GM21526 (cell line): ENCODE results near the gene MECR.

Experiments used
- ATAC-seq: cut with Tn5 transposase; IDR thresholded peaks from one replicate; pipeline ENCODE4 v1.9.1; 2021; ENCODE audit warnings: moderate library complexity; ENCODE audit not compliant: unreplicated experiment, low FRiP score

The MECR gene

DNA sequence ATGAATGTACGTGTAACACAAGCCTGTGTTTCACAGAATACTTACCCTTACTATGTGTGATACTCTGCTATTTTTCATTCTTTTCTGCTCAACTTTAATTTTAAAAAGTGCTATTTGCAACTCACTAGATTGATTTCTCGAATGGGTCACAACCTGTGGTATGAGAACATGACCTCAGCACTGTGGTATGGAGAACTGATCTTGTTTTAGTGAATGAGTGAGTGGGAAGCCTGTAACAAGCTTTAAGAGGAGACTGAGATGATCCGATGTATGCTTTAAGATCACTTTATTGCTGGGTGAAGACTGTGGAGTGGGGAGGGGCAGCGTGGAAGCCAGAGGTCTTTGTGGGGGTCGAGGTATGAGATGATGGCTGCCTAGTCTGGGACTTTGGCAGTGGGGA, 21.6 kb downstream of the MECR start:
- no peak for ATAC-seq

DNA sequence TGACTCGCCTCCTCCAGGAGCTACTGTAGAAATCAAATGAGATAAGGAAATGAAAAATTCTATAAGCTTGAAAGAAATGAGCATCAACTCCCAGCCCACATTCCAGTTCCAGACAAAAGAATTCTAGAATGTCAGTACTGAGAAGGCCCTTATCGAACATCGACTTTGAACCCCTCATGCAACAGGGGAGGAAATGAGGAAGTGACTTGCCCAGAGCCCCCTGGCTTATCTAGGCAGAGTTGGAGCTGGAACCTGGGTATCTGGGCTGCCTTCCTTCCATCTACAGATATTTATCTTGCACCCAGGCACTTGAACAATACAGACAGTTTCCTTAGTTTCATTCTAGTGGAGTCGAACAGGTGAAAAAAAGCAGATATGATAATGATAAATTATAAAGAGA, 22.3 kb downstream of the MECR start:
- no peak for ATAC-seq

DNA sequence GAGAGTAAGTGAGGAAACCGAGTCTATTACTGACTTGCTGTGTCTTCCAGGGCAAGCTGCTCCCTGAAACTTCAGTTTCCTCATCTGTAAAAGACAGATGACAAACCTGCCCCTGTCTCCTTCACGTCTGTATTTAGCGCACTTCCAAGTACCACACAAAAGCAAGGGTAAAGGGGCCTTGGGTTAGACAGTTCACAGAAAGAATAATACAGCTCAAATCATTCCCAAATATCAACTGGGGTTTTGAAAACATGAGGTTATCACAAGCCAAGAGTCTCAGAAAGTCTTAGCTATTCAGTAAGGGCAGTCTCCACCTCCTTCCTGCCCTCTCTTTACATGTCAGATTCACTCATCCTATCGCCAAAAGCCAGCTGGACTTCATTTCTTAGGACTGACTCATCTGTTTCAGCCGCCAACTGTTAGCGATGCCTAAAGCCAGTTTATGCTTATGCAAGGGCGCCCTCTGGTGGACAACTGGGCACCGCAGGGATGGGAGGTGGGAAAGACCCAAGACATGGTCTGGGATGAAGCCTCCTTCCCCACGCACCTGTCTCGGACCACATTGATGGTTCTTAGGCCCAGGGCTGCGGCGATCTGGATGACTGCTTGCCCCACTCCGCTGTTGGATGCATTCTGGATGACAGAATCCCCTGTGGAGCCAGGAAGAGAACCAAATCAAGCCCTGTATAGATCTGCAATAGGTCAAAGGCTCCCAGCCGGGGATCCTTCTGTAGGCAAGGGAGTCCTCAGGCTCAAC, 28.0 kb downstream of the MECR start:
- no peak for ATAC-seq

DNA sequence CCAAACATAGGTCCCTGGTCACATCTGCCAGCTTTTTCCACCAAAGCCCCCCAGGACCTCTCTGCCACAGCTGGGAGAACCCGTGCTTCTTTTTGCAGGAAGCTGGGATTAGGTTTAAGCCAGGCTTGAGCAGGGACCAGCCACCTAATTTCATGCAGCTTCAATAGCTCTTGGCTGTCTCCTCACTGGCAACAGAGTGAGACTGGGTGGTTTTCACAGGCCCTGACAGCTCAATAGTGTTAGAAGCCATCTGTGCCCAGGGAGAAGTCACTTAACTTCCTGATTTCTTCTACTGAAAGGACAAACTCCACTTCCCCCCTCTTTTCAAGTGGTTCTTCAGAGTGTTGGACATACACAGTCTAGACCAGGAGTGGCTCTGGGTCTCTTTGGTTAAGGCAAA, 28.7 kb downstream of the MECR start:
- ATAC-seq = no peak

DNA sequence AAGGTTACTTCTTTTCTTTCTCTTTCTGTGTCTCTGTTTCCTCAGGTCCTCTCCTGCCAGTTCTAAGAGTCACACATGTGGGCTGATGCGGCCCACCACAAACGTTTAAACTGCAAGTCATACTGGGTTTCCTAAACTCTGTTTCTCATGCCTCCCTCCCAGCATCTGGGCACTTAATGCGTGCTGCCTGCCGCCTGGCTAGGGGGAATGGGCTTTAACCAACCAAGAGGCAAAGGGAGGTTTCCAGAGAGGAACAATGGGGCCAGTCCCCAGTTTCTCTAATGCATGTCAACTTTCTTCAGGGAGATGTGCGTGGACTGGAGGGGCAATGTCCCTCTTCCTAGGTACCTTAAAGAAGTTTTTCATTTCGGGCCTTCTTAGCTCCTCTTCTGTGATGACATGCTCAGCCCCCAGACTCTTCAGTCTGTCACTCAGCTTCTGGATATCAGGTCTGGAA, 29.1 kb downstream of the MECR start:
- no peak for ATAC-seq

DNA sequence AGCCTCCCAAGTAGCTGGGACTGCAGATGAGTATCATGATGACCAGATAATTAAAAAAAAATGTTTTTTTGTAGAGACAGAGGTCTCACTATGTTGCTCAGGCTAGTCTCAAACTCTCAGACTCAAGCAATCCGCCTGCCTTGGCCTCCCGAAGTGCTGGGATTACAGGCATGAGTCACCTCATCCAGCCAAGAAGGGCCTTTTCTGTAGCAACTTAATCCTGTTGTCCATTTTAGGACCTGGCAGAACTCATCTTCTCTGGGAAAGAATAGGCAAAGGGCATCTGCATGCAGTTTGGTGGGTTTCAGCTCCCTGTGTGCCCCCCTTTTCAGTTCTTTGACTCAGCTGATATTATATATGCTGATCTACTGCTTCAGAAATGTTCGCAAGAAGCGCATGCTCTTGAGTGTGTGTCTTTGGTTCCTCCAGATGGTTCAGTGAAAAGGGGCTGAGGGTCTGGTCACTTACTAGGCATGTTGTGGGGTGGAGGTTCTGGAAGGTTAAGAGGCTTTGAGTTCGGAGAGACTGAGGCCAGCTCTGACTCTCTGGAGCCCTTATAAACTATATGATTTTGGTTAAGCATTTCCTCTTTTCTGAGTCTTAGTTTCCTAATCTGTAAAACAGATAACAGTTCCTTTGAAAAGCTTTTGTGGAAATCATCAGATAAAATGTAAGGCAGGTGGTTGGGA, 29.7 kb downstream of the MECR start:
- no peak for ATAC-seq

DNA sequence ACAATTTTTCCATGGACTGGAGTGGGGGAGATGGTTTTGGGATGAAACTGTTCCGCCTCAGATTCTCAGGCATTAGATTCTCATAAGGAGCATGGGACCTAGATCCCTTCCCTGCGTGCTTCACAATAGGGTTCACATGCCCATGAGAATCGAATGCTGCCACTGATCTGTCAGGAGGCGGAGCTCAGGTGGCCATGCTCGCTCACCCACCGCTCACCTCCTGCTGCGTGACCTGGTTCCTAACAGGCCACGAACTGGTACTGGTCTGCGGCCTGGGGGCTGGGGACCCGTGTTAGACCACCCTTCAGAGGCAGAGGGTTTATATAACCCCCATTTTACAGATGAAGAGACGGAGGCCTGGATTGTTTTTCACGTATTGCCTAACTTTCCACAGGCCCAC, 32.7 kb downstream of the MECR start:
- ATAC-seq = no peak

DNA sequence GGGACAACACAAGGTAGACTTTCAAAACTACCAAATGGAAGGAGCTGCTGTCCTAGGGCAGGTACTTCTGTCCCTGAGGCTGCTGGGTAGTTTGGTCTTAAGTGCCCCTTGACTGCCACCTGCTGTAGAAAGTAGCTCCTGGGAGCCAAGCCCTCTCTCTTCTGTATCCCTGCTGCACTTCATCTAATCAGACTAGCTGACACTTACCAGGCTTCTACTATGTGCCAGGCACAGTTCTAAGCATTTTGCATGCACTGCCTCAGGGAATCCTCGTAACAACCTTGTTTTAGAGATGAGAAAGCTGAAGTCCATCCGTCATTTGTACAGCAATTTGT, 33.2 kb downstream of the MECR start:
- no peak for ATAC-seq

DNA sequence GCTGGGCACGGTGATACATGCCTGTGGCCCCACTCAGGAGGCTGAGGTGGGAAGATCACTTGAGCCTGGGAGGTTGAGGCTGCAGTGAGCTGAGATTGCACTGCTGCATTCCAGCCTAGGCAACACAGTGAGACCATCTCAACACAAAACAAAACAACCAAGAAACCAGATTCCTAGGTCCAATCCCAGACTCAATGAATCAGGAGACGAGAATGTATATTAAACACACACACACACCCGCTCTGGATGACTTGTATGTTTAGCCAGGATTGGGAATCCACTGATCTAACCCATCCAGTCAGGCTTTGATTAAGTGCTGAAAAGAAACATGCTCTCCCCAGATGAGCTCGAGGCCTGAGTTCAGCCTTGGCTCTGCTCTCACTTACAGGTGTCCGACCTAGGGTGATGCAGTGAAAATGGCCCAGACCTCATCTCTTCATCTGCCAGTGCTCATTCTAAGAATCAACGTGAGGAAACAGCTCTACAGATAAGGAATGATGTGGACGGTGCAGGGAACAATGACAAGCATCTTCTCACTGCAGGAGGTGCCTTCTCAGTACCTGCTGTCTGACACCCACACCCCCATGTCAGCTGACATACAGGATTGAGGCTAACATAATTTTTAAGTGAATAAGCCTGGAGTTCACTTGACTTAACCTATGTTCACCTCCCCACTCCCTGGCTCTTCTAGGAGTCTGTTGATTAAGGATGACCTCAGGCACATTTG, 33.7 kb downstream of the MECR start:
- ATAC-seq = no peak

DNA sequence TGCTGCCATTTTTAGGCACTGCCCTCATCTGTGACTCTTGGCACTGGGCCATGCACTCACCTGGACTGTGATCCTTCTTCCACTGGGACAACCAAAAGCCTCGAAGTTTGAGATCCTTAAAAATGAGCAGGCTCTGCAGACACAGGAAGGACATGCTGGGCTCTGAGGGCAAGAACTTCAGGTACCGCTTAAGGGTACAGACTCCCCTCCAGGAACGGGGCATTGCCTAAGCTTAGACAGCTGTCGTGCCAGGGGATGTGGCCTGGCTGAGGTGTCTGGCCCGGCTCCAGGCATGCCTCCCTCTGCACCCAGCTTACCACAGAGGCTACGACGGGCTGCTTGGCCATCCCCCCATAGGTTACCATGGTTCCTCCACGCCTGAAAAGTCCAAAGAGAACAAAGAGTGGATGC, 34.8 kb downstream of the MECR start:
- no peak for ATAC-seq

DNA sequence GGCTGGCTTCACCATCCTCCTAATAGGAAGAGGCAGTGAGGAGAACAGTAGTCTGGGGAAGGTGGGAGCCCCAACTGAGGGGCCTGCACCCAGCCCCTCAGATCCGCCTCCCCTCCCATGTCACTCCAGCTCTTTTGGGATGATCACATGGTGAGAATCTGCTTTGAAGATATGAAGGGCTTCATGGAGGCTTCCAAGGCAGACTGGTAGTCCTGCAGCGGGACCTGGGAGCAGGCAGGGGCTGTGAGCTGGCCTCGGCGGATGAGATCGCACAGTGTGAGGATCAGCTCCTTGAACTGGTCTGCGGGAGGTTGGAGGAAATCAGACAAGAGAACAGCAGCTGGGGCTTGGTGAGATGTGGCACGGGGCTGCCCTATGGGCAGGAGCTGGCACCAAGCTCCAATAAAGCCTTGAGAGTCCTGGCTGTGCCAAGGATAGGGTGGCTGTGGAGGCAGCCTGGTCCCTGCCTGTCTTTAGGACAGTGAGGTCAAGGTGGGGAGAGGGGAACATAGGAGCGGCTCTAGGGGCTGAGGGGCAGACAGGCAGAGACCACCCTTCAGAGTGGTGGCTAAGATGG, 36.8 kb downstream of the MECR start:
- ATAC-seq = no peak

DNA sequence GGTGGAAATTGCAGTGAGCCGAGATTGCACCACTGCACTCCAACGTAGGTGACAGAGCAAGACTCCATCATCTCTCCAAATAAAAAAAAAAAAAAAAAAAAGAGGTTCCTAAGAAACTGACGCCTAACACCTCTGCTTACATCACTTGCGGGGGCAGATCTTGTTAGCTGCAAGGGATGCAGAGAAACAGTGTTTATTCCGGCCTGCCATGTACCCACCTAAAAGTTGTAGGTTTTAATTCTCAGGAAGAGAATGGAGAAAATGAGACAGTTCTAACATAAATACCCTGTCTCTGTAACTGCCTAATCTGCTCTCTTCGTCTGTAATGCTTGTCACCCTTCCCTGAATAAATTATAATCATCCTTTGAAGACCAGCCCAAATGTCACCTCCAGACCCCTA, 40.0 kb downstream of the MECR start:
- no peak for ATAC-seq

DNA sequence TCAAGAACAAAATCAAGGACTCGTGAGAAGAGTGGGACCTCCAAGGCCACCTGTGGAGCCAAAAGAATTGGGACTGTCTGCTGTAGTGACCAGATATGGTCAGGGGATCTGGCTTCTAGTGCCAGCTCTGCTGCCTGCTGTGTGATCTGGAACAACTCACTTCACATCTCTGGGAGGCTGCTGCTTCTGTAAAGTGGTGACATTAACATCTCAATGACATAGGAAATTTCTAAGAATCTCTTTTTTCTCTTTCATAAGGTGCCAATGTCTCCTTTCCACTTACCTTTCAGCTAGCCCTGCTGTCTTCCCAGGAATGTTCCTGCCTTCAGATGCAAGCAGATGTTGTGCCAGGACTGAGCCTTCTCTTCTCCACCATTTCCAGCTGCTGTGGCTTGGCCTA, 44.0 kb downstream of the MECR start:
- ATAC-seq = no peak

DNA sequence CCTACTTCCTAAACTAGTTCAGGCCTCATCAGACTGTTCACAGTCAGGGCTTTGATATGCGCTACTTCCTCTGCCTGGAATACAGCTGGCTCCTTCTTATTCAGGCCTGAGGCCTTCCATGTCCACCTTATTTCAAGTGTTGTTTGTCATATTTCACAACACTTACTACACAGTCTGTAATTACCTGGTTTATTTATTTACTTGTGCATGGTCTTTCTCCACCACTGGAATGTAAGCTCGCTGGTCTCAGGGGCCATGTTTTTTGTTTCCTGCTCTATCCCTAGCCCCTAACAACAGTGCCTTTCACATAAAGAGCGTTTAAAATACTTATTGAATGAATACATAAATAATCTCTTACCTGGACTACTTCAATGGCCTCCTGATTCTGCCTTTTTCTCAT, 44.5 kb downstream of the MECR start:
- no peak for ATAC-seq

DNA sequence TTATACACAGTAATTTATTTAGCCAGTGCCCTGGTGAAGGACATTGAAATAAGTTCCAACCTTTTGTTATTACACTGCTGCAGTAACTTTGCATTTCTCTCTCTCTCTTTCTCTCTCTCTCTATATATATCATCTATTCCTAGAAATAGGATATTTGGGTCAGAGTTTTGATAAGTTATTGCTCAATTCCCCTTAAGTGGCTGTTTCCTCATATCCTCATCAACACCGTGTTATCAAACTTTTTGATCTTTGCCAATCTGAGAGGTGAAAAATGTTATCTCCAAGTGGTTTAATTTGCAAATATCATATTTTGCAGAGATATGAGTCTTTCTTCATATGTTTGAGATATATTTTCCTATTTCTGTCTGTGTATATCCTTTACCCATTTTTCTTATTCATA, 47.4 kb downstream of the MECR start:
- no peak for ATAC-seq

DNA sequence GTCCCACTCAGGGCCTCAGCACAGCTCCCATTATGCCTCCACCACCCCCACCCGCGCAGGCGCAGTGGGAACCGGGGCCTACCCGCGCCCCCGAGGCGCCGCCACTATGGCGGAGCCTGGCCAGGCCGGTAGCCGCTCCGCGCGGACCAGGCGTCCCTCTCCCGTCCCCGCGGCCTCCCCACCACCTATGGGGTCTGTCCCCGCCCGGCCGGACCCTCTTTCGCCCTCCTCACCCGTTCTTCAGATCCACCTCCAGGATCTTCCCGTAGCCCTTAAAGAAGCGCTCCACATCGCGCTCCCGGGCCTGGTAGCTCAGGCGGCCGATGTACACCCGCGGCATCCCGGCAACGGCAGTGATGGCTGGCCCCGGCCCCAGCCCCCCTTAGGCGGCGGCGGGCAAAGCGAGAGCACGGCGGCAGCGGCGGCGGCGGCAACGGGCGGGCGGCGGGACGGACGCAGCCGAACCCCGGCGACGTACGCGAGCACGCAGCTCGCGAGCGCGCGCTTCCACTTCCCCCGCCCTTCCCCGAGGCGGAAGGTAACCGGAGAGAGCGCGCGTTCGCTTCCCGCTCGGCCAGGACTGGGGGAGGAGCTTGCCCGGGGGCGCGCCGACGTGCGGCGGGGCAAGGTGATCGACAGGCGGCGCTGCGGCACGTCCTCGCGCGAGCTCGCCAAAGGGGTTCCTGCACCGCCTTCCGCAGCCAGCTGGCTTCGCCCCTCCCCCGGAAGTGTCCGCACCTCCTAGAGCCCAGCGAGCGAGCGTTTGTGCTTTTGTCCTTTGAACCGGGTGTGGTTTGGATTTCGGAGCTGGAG, 49.1 kb downstream of the MECR start, which contains the start of gene SRSF4:
TSS of gene SRSF4 (minus strand) at position 488 of the 813 bp plus-strand sequence. CDS start at position 340, 148 bp downstream.
- peak; percentile 83 for ATAC-seq

DNA sequence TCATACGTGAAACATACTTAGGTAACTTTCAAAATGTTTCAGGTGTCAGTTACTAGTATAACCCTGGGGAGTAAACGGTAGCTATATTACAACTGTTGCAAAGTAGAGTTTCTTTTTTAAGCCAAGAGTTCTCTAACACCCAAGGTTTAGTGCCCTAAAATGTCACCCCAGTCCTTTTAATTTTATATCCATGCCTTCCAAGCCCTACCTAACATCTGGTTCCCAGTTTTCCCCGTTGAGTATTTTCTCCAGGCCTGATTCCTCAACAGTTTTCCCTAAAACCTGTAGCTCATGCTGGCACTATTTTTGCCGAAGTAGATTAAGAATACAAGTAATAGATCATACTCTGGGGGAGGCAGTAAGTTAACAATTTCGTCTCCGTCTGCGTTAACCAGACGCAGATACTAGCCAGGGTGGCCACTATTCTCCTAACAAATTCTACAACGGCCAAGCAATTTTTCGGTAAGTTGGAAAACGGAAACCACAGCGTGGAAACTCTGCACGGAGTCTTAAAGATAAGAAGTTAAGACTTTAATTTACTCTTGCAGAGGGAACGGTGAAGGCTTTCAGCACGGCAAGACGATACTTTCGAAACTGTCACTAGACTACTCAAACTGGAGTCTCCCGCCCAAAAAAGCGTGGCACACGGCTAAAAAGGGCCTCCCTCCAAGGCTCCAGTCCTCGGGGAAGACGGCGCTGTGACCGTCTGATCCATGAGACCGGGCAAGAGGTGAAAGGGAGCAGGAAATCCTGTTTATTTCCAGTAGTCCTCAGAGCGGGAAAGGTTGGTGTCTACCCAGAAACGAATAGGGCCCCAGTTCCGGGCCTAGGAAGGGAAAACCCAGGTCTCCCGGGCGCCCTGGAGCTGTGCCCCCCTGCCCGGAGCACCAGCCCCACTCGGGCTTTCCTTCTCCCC, 50.0 kb downstream of the MECR start:
- no peak for ATAC-seq

DNA sequence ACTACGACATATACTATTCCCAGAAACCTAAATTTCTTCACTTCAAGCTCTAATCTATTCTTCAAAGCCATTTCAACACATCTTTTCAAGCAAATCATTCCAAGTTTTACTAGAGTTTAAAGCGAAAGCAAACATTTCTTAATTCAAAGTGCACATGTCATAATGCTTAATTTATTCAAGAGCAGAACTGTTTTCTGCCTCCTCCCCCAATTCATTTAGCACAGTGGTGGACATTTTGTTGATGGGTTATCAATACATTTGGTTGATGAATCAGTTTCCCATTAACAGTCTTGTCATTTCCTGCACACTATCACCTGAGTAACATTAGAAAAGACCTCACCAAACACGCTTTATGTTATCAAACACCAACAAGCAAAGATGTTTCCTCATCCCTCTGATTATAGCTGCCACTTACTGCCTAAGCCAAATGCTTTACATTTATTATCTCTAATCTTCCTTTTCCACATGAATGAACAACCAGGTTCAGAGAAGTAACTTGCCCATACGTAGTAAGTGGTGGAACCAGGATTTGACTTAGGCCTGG, 51.0 kb downstream of the MECR start:
- ATAC-seq = no peak
